Epidermal melanocyte (primary cell): ENCODE results near the gene NTMT1.
"Not testable (repeated sequence)": the region's sequence is repeated elsewhere in the genome, so short reads cannot be mapped to it uniquely, and the experiment has no call there.

Experiments
- DNase-seq: peaks from one replicate; pipeline ENCODE4 v3.0.0; 2011; ENCODE audit warnings: low spot score; ENCODE audit not compliant: insufficient read length

NTMT1 gene

DNA sequence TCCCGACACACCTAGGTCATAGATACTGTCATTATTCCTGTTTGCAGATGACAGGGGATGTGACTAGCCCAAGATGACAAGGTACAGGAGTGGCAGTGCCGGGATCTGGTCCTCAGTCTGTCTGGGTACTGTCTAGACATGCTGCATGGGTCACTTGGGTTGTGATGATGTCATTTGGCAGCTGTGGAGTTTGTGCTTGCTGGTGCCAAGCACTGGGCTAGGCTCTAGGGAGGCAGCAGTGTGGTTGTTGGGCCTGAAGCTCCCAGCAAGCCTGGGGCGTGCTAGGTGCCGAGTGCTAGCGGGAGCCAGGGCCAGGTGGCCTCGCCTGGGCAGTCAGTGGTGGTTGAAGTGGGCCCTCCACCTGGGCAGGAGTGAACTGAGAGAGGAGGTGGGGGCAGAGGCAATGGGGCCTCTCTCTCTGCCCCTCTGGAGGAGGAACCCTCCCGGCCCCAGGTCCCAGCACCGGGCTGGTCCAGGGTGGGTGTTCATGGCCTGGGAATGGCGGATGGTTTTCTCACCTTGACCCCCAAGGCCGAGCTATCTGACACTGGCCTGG is 24.8 kb downstream of the NTMT1 start:
- DNase-seq = no peak

DNA sequence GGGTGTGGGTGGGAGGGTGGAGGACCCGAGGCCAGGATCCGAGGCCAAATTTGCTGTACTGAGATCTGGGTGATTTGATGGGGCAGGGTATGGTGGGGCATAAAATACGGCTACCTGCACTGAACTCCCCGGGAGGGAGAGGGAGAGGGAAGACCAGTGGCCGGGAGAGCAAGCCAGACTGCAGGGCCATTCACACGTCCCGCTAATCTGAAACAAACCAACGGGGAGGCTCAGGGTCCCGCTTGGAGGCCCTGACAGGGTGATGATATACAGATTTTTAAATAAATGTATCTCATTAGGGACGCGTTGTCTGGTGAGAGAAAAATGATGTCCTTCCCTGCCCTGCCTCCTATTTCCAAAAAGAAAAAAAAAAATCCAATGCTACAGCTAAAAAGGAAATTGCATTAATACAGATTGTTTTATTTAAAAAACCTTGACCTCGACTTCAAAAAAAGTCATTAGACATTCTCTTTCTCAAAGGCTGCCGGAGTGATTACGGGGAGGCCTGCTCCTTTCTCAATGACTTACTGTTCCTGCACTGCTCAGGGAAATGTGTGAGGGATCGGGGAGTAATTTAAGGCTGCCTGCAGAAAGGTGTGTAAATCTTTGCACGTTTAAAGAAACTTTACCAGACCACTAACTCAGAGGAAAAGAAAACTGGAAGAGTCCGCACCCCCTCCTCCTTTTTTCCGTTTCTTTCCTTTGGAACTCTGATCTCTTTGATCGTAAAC is 28.0 kb downstream of the NTMT1 start:
- DNase-seq = no peak

DNA sequence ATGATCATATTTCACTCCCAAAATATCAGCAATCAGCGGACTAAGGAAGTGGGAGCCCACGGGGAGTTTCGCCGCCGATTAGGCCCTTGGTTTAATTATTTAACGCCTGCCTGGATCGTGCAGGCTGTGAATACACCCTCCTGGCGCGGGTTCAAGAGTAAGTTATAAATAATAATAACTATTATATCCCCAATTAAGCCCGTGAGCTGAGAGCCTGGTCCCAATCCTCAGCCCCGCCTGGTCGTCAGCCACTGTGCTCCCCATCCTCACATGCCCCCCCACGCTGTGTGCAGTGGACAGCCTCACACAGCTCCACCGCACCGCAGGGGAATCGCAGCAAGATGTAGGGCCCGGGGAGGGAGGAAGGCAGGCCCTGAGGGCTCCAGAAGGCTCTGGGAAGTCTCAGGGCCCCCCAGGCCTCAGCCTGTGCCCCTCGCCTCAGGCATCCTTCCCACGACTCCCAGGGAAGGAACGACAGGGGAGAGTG is 28.6 kb downstream of the NTMT1 start:
- DNase-seq = no peak

DNA sequence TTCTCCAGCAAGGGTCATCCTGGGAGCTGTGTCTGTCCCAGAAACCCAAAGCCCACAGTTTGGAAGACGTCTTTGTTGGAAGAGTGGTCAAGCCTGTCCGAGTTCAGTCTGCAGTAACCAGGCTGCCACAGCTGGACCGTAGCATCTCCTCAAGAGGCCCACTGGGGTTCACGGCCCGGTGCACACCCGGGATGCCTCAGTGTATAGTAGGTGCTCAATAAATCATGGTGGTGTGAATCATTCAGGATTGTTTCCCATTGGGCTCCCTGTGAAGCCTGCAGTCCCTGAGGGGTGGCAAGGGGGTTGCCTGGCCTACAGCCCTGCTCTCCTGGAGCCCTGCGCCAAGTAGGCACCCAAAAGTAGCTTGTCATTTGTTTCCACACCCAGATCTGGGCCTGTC is 29.2 kb downstream of the NTMT1 start:
- no peak for DNase-seq

DNA sequence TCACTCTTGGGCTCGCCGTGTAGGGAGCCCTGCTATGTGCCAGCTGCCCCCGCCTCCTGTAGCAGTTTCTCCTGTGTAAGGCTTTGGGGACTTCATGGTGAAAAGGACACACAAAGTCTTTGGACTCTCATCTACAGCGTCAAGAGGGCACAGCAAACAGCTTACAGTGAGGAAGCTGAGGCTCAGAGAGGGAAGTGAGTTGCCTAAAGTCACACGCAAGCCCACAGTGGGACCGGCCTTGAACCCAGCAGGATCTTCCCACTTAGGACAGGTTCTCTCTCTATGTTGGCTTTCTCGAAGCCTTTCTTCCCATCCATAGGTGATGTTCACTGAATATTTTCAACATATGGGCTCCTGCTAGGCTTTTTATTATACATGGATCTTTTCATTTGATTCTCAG is 29.7 kb downstream of the NTMT1 start:
- DNase-seq = no peak

- no peak for DNase-seq
These were observed 30.9 kb downstream of the NTMT1 start for GRCh38 chr9:129656795-129657390.

- DNase-seq = no peak
These were observed 35.1 kb downstream of the NTMT1 start for GRCh38 chr9:129661029-129661428.

DNA sequence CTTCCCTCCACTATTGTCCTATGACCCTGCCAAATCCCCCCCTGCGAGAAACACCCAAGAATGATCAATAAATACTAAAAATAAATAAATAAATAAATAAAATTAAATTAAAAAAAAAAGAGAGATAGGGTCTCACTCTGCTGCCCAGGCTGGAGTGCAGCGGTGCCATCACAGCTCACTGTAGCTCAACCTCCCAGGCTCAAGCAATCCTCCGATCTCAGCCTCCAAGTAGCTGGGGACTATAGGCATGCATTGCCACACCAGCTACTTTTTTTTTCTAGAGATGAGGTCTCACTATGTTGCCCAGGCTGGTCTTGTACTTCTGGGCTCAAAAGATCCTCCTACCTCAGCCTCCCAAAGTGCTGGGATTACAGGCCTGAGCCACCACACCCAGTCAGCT is 36.3 kb downstream of the NTMT1 start:
- DNase-seq = not testable (repeated sequence)

DNA sequence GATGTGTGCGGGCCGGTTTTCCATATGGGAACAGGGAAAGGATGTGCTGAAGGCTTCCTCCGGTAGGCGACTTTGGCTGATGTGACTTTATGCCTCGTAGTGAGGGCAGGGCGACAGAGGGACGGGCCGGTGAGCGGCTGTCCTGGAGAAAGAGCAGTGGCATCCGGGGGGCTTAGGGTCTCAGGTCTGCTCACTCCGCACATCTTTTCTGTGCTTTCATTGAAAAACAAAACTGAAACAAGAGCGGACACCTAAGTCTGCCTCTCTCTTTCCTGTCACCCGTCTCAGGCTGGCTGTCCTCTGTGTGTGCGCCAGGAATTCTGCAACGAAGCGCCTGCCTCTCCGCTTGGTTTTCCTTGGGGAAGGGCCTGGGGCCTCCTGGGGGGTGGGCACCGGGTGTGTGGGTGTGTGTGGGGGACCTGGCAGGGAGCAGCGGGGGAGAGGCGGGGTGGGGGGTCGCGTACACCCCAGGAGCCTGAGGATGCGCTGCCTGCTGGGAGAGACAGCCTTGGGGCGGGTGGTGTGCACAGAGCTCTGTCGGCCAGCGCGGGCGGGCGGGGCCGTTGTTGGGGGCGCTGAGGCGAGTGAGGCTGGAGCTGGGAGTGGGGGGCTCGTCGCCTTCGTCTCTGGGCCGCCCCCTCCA is 38.9 kb downstream of the NTMT1 start:
- no peak for DNase-seq

GRCh38 chr9:129665389-129665775 is 39.4 kb downstream of the NTMT1 start, which contains the start of gene PRRX2:
PRRX2 (plus strand) TSS chr9:129665647; CDS start chr9:129665868, 221 bp downstream.
- no peak for DNase-seq

DNA sequence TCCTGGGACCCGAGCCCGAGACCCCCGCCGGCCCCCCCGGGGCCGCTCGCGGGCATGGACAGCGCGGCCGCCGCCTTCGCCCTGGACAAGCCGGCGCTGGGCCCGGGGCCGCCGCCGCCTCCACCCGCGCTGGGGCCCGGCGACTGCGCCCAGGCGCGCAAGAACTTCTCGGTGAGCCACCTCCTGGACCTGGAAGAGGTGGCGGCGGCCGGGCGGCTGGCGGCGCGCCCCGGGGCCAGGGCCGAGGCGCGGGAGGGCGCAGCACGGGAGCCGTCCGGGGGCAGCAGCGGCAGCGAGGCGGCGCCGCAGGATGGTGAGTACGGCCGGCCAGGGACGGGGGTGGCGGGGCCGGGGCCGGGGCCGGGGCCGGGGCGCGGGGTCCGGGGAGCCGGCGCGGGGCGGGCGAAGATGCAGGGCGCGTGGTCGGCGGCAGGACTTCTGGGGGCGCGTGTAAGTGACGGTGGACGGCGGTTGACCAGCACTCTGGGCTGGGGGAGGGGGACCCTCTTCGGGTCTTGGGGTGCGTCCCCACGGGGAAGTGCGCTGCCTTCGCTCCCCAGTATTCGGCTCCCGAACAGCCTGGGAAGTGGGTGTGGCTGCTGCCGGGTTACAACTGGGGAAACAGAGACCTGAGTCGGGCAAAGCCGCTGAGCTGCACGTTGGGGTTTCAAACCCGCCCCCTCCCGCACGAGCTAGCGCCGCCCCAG is 40.0 kb downstream of the NTMT1 start:
- no peak for DNase-seq

DNA sequence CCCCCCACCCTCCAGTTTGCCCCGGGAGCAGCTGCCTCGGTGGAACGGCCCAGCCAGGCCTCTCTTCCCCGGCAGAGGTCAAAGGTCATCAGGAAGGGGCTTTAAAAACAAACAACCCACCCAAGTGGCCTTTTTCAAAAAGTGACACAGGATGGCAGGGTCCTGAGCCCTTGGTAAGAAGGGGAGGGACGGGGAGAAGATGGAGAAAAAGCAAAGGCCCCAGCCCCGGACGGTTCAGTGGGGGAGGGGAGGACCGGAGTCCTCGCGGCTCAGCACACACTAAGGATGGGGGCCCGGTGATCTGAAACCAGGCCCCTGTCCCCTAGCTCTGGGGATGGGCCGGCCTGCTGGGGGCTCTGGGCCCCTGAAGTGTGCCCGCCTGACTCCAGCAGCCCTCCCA is 40.6 kb downstream of the NTMT1 start:
- no peak for DNase-seq

DNA sequence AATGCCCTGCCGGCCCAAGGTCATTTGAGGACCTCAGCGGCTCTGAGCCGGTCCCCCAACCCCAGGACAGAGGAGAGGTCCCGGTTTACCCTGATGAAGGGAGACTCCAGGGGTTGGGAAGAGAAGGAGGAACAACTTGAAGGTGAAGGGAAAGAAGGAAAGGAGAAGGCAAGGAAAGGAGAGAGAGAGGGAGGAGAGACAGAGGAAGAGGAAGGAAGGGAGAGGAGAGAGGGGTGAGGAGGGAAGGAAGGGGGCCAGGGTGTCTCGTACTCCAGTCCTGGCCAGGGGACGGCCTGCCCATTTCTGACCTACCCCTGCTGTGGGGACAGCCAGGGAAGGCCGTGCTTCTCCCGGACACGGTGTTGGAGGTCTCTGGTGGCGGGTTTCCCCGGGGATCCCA is 41.4 kb downstream of the NTMT1 start:
- DNase-seq = no peak

GRCh38 chr9:129667850-129668249 is 41.9 kb downstream of the NTMT1 start:
- DNase-seq = no peak

DNA sequence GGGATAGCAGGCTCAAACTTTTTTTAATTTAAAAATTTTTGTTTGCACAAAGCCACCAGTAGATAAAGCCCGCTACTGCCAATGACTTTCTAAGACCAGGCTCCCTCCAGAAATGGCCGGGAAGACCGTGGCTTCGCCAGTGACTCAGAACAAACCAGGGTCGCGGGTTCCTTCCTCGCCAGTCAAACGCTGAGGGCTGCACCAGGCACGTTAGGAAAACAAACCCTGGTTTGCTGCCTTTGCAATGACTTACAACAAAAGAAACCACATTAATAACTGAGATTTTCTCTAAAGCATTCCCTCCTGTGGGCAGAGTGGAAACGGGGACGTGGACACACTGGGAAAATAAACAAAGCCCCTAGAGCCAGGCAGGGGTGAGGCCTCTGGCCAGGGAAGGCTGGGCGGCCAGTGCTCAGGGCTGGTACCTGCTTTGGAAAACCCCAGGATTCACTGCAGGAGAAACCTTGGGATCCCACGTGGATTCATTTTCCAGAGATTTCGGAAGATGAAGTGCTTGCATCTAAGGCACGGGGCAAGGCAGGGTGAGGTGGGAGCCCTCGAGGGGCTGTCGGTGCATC is 43.3 kb downstream of the NTMT1 start:
- peak; percentile 65 for DNase-seq

DNA sequence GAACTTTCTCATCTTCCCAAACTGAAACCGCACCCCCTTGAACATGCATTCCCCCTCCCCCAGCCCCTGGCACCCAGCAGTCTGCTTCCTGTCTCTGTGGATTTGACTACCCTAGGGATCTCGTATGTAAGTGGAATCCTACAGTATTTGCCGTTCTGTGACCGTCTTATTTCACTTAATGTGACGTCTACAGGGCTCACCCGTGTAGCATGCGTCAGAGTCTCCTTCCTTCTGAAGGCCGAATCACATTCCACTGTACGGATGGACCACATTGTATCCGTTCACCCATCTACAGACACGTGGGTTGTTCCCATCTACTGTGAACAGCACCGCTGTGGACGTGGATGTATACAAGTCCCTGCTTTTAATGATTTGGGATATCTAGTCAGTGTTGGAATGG is 44.0 kb downstream of the NTMT1 start:
- DNase-seq = no peak

DNA sequence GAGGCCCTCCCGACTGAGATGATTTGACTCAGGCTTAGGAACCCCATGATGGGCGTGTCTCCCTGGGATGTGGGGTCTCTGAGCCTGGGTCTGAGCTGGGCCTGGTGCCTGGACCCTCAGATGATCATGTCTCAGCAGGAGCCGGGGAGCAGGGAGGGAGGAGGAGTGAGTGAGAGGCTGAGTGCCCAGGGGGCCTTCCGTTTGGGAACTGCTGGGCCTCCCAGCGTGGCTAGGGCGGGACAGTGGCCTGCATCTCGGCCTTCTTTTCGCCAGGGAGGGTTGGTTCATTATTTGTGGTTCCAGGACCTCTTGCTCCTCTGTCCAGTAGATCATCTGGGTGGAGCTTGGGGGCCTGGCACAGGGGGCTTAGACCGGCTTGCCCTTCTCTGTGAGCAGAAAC is 45.1 kb downstream of the NTMT1 start:
- DNase-seq = no peak

DNA sequence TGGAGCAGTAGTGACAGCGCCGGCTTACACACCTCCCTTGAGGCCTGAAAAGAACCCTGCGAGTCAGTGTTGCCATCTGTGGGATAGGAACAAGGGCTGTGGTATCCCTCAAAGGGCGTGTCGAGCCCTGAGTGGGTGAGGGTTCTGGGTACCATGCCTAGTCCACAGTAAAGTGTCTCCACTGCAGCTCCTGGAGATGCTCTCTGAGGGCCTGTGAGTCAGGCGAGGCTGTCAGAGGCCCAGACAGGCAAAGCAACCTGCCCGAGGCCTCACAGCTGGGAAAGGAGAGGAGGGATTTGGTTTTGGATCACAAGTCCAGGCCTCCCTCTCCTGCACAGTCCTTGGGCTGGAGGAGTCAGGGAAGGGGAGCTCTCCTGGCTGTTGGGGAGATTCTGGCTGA is 45.6 kb downstream of the NTMT1 start:
- DNase-seq = no peak

- no peak for DNase-seq
These were observed 46.7 kb downstream of the NTMT1 start for GRCh38 chr9:129672702-129673101.

DNA sequence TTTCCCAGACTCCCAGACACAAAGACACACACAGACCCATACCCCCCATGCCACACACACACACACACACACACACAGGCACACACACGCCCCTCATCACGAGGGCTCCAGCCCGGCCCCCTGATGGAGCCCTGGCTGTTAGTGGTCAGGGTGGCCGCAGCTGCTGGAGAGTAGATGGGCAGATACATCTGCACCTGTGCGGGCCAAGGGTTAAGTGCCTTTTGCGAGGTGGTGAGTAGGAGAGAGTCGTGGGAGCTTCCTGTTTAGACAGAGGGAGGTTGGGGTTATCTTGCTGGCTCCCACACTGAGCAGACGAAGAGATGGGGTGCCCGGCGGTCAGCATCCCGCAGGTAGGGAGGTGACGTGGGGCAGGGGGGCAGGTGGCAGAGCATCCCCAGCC is 47.6 kb downstream of the NTMT1 start:
- DNase-seq = no peak

- DNase-seq = no peak
These were observed 48.3 kb downstream of the NTMT1 start for GRCh38 chr9:129674229-129674628.
